ENCODE measurements around the gene NCK2. TPM values are rescaled to one million over a fixed set of nuclear protein-coding genes. Genes with fewer than 3 reads are reported as not detected.

NCK2 gene
- polyA plus RNA-seq, 4 donors: 59.6 to 124 (median 84.3) TPM

DNA sequence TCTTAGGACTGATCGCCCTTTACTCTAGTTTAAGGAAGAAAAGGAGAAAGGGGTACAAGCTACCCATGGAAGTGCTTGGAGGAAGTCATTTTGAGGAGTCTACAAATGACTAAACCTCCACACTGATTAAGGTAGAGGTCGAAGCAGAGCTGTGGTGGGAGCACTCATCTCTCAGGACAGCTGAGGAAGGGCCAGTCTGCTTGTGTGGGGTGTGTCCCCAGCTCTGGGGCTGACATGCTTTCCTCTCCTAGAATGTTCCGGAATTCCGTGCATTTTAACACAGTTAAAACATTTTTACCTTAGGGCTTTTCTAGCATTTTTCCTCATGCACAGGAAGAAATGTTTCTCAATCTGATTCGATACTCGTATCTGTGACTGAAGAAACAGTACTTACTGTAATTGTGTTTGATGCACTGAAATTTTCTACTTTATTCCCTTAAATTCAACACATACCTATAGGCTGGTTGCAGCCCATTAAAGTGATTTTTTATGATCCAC, 135.1 kb downstream of the NCK2 start:
- DNase-seq (no peak), FAIRE-seq (no peak)
- H3K27me3 ChIP-seq (ENCODE audit: control insufficient read depth in 3 of 3, insufficient read depth in 3 of 3, low read length in 3 of 3): no peaks in the 10 kb centered on the region
- H3K9me3 ChIP-seq (ENCODE audit: control insufficient read depth in 2 of 2, insufficient read depth in 1 of 2, low read depth in 1 of 2, low read length in 1 of 2): no peaks in the 10 kb centered on the region
- peaks cover 2 to 52% (median 5%) of the 10 kb centered on the region in 3 donors for H3K36me3 ChIP-seq (ENCODE audit: control insufficient read depth in 3 of 3, insufficient read depth in 2 of 3, low read depth in 1 of 3, low read length in 3 of 3)
- peaks cover 0 to 11% (median 3%) of the 10 kb centered on the region in 3 donors for H3K4me1 ChIP-seq (ENCODE audit: control insufficient read depth in 3 of 3, insufficient read depth in 2 of 3, low read depth in 1 of 3, low read length in 2 of 3)
- WGBS, 3 donors: 92 to 97% (median 97%) methylated on average over 6 of the region's 6 CpGs
- H3K4me3 ChIP-seq (ENCODE audit: low read depth in 1 of 3, low read length in 3 of 3): no peak overlapping the region
- H3K27ac ChIP-seq (ENCODE audit: low read depth in 1 of 3, low read length in 2 of 3): no peak overlapping the region

DNA sequence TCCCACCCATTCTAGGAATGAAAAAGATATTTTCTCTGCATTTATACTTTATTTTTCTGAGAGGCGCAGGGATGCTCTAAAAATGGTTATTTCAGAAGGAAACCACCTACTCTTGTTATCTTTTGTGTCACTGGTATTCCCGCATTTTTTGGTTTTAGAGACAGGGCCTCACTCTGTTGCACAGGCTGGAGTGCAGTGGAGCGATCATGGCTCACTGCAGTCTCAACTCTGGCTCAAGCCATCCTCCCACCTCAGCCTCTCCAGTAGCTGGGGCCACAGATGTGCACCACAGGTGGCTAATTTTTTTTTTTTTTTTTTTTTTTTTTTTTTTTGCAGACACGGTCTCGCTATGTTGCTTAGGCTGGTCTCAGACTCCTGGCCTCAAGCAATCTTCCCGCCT, 135.9 kb downstream of the NCK2 start:
- Histone ChIP-seq H3K4me1 (ENCODE audit: control insufficient read depth in 3 of 3, insufficient read depth in 2 of 3, low read depth in 1 of 3, low read length in 2 of 3) (peaks cover 0 to 13% (median 3%) of the 10 kb centered on the region in 3 donors), H3K27ac (ENCODE audit: low read depth in 1 of 3, low read length in 2 of 3) (no peak overlapping the region), H3K4me3 (ENCODE audit: low read depth in 1 of 3, low read length in 3 of 3) (no peak overlapping the region), H3K36me3 (ENCODE audit: control insufficient read depth in 3 of 3, insufficient read depth in 2 of 3, low read depth in 1 of 3, low read length in 3 of 3) (peaks cover 2 to 45% (median 5%) of the 10 kb centered on the region in 3 donors), H3K27me3 (ENCODE audit: control insufficient read depth in 3 of 3, insufficient read depth in 3 of 3, low read length in 3 of 3) (no peaks in the 10 kb centered on the region), H3K9me3 (ENCODE audit: control insufficient read depth in 2 of 2, insufficient read depth in 1 of 2, low read depth in 1 of 2, low read length in 1 of 2) (no peaks in the 10 kb centered on the region)
- WGBS, 3 donors: 88 to 100% (median 94%) methylated on average over 6 of the region's 6 CpGs
- DNase-seq: no peak
- no peak for FAIRE-seq

DNA sequence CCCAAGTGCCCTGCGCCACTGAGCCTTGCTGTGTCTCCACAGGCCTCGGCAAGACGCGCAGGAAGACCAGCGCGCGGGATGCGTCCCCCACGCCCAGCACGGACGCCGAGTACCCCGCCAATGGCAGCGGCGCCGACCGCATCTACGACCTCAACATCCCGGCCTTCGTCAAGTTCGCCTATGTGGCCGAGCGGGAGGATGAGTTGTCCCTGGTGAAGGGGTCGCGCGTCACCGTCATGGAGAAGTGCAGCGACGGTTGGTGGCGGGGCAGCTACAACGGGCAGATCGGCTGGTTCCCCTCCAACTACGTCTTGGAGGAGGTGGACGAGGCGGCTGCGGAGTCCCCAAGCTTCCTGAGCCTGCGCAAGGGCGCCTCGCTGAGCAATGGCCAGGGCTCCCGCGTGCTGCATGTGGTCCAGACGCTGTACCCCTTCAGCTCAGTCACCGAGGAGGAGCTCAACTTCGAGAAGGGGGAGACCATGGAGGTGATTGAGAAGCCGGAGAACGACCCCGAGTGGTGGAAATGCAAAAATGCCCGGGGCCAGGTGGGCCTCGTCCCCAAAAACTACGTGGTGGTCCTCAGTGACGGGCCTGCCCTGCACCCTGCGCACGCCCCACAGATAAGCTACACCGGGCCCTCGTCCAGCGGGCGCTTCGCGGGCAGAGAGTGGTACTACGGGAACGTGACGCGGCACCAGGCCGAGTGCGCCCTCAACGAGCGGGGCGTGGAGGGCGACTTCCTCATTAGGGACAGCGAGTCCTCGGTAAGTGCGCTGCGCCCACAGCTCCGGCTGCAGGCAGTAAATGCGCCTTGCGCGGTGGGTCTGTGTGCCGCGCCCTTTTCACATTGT, 136.8 kb downstream of the NCK2 start:
- no peak for DNase-seq
- Histone ChIP-seq H3K9me3 (ENCODE audit: control insufficient read depth in 2 of 2, insufficient read depth in 1 of 2, low read depth in 1 of 2, low read length in 1 of 2) (no peaks in the 10 kb centered on the region), H3K27ac (ENCODE audit: low read depth in 1 of 3, low read length in 2 of 3) (no peak overlapping the region), H3K27me3 (ENCODE audit: control insufficient read depth in 3 of 3, insufficient read depth in 3 of 3, low read length in 3 of 3) (no peaks in the 10 kb centered on the region), H3K36me3 (ENCODE audit: control insufficient read depth in 3 of 3, insufficient read depth in 2 of 3, low read depth in 1 of 3, low read length in 3 of 3) (peaks cover 2 to 41% (median 5%) of the 10 kb centered on the region in 3 donors), H3K4me3 (ENCODE audit: low read depth in 1 of 3, low read length in 3 of 3) (no peak overlapping the region), H3K4me1 (ENCODE audit: control insufficient read depth in 3 of 3, insufficient read depth in 2 of 3, low read depth in 1 of 3, low read length in 2 of 3) (peaks cover 3 to 16% (median 3%) of the 10 kb centered on the region in 3 donors)
- WGBS, 3 donors: 97 to 98% (median 98%) methylated on average over 79 of the region's 79 CpGs
- FAIRE-seq: no peak

- Histone ChIP-seq H3K36me3 (ENCODE audit: control insufficient read depth in 3 of 3, insufficient read depth in 2 of 3, low read depth in 1 of 3, low read length in 3 of 3) (peaks cover 2 to 34% (median 5%) of the 10 kb centered on the region in 3 donors), H3K4me3 (ENCODE audit: low read depth in 1 of 3, low read length in 3 of 3) (no peak overlapping the region), H3K27me3 (ENCODE audit: control insufficient read depth in 3 of 3, insufficient read depth in 3 of 3, low read length in 3 of 3) (no peaks in the 10 kb centered on the region), H3K4me1 (ENCODE audit: control insufficient read depth in 3 of 3, insufficient read depth in 2 of 3, low read depth in 1 of 3, low read length in 2 of 3) (peaks cover 3 to 18% (median 3%) of the 10 kb centered on the region in 3 donors), H3K9me3 (ENCODE audit: control insufficient read depth in 2 of 2, insufficient read depth in 1 of 2, low read depth in 1 of 2, low read length in 1 of 2) (no peaks in the 10 kb centered on the region), H3K27ac (ENCODE audit: low read depth in 1 of 3, low read length in 2 of 3) (no peak overlapping the region)
- FAIRE-seq (no peak), DNase-seq (no peak)
- 85 to 87% (median 85%) methylated on average over 10 of the region's 10 CpGs for WGBS, 3 donors
Observed at GRCh38 chr2:105882341-105882740, 137.6 kb downstream of the NCK2 start.

- FAIRE-seq (no peak), DNase-seq (no peak)
- no peaks in the 10 kb centered on the region for H3K27me3 ChIP-seq (ENCODE audit: control insufficient read depth in 3 of 3, insufficient read depth in 3 of 3, low read length in 3 of 3)
- no peak overlapping the region for H3K27ac ChIP-seq (ENCODE audit: low read depth in 1 of 3, low read length in 2 of 3)
- H3K4me1 ChIP-seq (ENCODE audit: control insufficient read depth in 3 of 3, insufficient read depth in 2 of 3, low read depth in 1 of 3, low read length in 2 of 3): peaks cover 3 to 16% (median 3%) of the 10 kb centered on the region in 3 donors
- H3K9me3 ChIP-seq (ENCODE audit: control insufficient read depth in 2 of 2, insufficient read depth in 1 of 2, low read depth in 1 of 2, low read length in 1 of 2): no peaks in the 10 kb centered on the region
- H3K4me3 ChIP-seq (ENCODE audit: low read depth in 1 of 3, low read length in 3 of 3): no peak overlapping the region
- H3K36me3 ChIP-seq (ENCODE audit: control insufficient read depth in 3 of 3, insufficient read depth in 2 of 3, low read depth in 1 of 3, low read length in 3 of 3): peaks cover 2 to 33% (median 5%) of the 10 kb centered on the region in 3 donors
- 86 to 93% (median 89%) methylated on average over 10 of the region's 10 CpGs for WGBS, 3 donors
Observed at GRCh38 chr2:105882920-105883435, 138.3 kb downstream of the NCK2 start.

DNA sequence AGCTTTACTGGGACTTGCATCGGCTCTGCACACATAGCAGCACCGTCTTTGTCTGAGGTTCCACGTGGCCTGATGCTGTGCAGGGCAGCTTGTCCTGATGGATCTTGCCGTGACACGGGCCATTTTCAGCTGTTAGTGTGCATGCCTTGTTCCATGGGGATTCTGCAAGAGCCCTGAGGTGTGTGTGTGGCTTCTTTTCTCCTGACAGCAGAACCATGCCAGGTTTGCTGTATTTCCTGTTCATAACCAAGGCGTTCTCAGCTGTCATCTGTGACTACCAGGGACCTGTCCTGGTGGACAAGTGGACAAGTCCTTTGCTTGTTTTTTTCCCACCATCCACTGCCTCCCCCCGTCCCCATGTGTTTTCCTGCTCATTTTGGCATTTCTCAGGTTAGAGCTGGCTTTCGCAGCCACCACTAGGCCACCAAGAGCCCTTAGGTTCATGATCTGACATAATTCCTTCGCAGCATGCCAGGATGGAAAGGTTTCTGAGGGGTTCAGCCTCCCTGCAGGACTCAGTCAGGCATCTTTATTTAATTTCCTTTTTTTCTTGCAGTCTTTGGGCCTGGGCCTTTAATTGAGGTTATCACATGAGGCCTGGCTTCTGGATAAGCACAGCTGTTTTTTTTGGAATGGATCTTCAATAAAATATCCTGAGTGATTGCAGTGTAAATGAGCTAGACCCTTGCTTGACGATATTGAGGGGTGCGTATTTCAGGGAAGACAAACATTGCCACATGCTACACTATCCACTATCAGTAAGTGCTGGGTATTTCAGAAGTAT, 139.4 kb downstream of the NCK2 start:
- Histone ChIP-seq H3K4me1 (ENCODE audit: control insufficient read depth in 3 of 3, insufficient read depth in 2 of 3, low read depth in 1 of 3, low read length in 2 of 3) (peaks cover 3 to 13% (median 3%) of the 10 kb centered on the region in 3 donors), H3K36me3 (ENCODE audit: control insufficient read depth in 3 of 3, insufficient read depth in 2 of 3, low read depth in 1 of 3, low read length in 3 of 3) (peaks cover 2 to 39% (median 5%) of the 10 kb centered on the region in 3 donors), H3K27ac (ENCODE audit: low read depth in 1 of 3, low read length in 2 of 3) (no peak overlapping the region), H3K4me3 (ENCODE audit: low read depth in 1 of 3, low read length in 3 of 3) (no peak overlapping the region), H3K27me3 (ENCODE audit: control insufficient read depth in 3 of 3, insufficient read depth in 3 of 3, low read length in 3 of 3) (no peaks in the 10 kb centered on the region), H3K9me3 (ENCODE audit: control insufficient read depth in 2 of 2, insufficient read depth in 1 of 2, low read depth in 1 of 2, low read length in 1 of 2) (peaks cover 0 to 9% of the 10 kb centered on the region in 2 donors)
- no peak for FAIRE-seq
- DNase-seq: no peak
- 85 to 89% (median 89%) methylated on average over 11 of the region's 11 CpGs for WGBS, 3 donors

- DNase-seq (no peak), FAIRE-seq (no peak)
- H3K27me3 ChIP-seq (ENCODE audit: control insufficient read depth in 3 of 3, insufficient read depth in 3 of 3, low read length in 3 of 3): no peaks in the 10 kb centered on the region
- H3K36me3 ChIP-seq (ENCODE audit: control insufficient read depth in 3 of 3, insufficient read depth in 2 of 3, low read depth in 1 of 3, low read length in 3 of 3): peaks cover 2 to 41% (median 5%) of the 10 kb centered on the region in 3 donors
- 21 to 42% (median 25%) methylated on average over 1 of the region's 1 CpG for WGBS, 3 donors
- peaks cover 3 to 13% (median 3%) of the 10 kb centered on the region in 3 donors for H3K4me1 ChIP-seq (ENCODE audit: control insufficient read depth in 3 of 3, insufficient read depth in 2 of 3, low read depth in 1 of 3, low read length in 2 of 3)
- H3K9me3 ChIP-seq (ENCODE audit: control insufficient read depth in 2 of 2, insufficient read depth in 1 of 2, low read depth in 1 of 2, low read length in 1 of 2): peaks cover 0 to 11% of the 10 kb centered on the region in 2 donors
- no peak overlapping the region for H3K27ac ChIP-seq (ENCODE audit: low read depth in 1 of 3, low read length in 2 of 3)
- H3K4me3 ChIP-seq (ENCODE audit: low read depth in 1 of 3, low read length in 3 of 3): no peak overlapping the region
Observed at GRCh38 chr2:105885456-105885855, 140.7 kb downstream of the NCK2 start.

- H3K36me3 ChIP-seq (ENCODE audit: control insufficient read depth in 3 of 3, insufficient read depth in 2 of 3, low read depth in 1 of 3, low read length in 3 of 3): peaks cover 2 to 42% (median 5%) of the 10 kb centered on the region in 3 donors
- WGBS, 3 donors: 37 to 53% (median 47%) methylated on average over 1 of the region's 1 CpG
- DNase-seq (no peak), FAIRE-seq (no peak)
- peaks cover 3 to 13% (median 3%) of the 10 kb centered on the region in 3 donors for H3K4me1 ChIP-seq (ENCODE audit: control insufficient read depth in 3 of 3, insufficient read depth in 2 of 3, low read depth in 1 of 3, low read length in 2 of 3)
- no peak overlapping the region for H3K27ac ChIP-seq (ENCODE audit: low read depth in 1 of 3, low read length in 2 of 3)
- H3K4me3 ChIP-seq (ENCODE audit: low read depth in 1 of 3, low read length in 3 of 3): no peak overlapping the region
- H3K9me3 ChIP-seq (ENCODE audit: control insufficient read depth in 2 of 2, insufficient read depth in 1 of 2, low read depth in 1 of 2, low read length in 1 of 2): peaks cover 0 to 11% of the 10 kb centered on the region in 2 donors
- no peaks in the 10 kb centered on the region for H3K27me3 ChIP-seq (ENCODE audit: control insufficient read depth in 3 of 3, insufficient read depth in 3 of 3, low read length in 3 of 3)
Observed at GRCh38 chr2:105886029-105886454, 141.3 kb downstream of the NCK2 start.

Data from small intestine (tissue), 7 donors.